Left hindlimb (tissue), 1 donor: ENCODE measurements around the gene ADAT3.
A peak's percentile ranks its signal among the peaks of the same experiment; 100 is the strongest.

ENCODE experiments used
- DNase-seq: peaks from one replicate; pipeline ENCODE4 v3.0.0-alpha.2; 2018

Gene ADAT3

GRCh38 chr19:1917146-1917545, 11.9 kb downstream of the ADAT3 start:
- no peak for DNase-seq

- no peak for DNase-seq
Observed at GRCh38 chr19:1917926-1918325, 12.7 kb downstream of the ADAT3 start.

- DNase-seq: no peak
Observed at GRCh38 chr19:1918975-1919374, 13.8 kb downstream of the ADAT3 start.

GRCh38 chr19:1920644-1921043, 15.4 kb downstream of the ADAT3 start:
- DNase-seq: no peak

- no peak for DNase-seq
Observed at GRCh38 chr19:1921326-1921725, 16.1 kb downstream of the ADAT3 start.

- DNase-seq: no peak
Observed at GRCh38 chr19:1921825-1922224, 16.6 kb downstream of the ADAT3 start.

- no peak for DNase-seq
Observed at GRCh38 chr19:1922803-1923202, 17.6 kb downstream of the ADAT3 start.

- no peak for DNase-seq
Observed at GRCh38 chr19:1923319-1923718, 18.1 kb downstream of the ADAT3 start.

GRCh38 chr19:1924320-1924961, 19.2 kb downstream of the ADAT3 start:
- no peak for DNase-seq

GRCh38 chr19:1925544-1925943, 20.3 kb downstream of the ADAT3 start:
- DNase-seq: no peak

GRCh38 chr19:1929021-1929742, 24.0 kb downstream of the ADAT3 start:
- DNase-seq: peak; percentile 73

GRCh38 chr19:1931445-1931844, 26.2 kb downstream of the ADAT3 start:
- DNase-seq: no peak

GRCh38 chr19:1932395-1932794, 27.2 kb downstream of the ADAT3 start:
- DNase-seq: no peak

- DNase-seq: no peak
Observed at GRCh38 chr19:1933244-1933643, 28.0 kb downstream of the ADAT3 start.

GRCh38 chr19:1933942-1934341, 28.7 kb downstream of the ADAT3 start:
- DNase-seq: no peak

GRCh38 chr19:1935484-1936208, 30.4 kb downstream of the ADAT3 start:
- no peak for DNase-seq

- no peak for DNase-seq
Observed at GRCh38 chr19:1936430-1936829, 31.2 kb downstream of the ADAT3 start.

GRCh38 chr19:1936916-1937610, 31.9 kb downstream of the ADAT3 start:
- no peak for DNase-seq

GRCh38 chr19:1938071-1938470, 32.9 kb downstream of the ADAT3 start:
- DNase-seq: no peak

GRCh38 chr19:1941146-1942077, 36.2 kb downstream of the ADAT3 start, which contains the start of gene CSNK1G2:
CSNK1G2 (plus strand) TSS chr19:1941172; CDS start chr19:1969773, 28,601 bp downstream.
- peak; percentile 57 for DNase-seq

- peak; percentile 80 for DNase-seq
Observed at GRCh38 chr19:1942078-1942933, 37.1 kb downstream of the ADAT3 start.
